HEK293 (cell line): Measurements from ENCODE around the gene GRM4.

ENCODE experiments used
- EGR2 ChIP-seq: fragments of 450-650 bp; formaldehyde crosslinking; IDR thresholded peaks from 2 replicates; pipeline ENCODE4 v1.5.1; 2016; ENCODE audit warnings: low read depth, missing biosample characterization, missing genetic modification characterization
- HOXA7 ChIP-seq: sonication (generic); formaldehyde crosslinking; IDR thresholded peaks from 2 replicates; pipeline ENCODE4 v1.8.1; 2022; ENCODE audit warnings: missing genetic modification reagents, borderline replicate concordance
- KLF8 ChIP-seq: fragments of 450-650 bp; formaldehyde crosslinking; IDR thresholded peaks from 2 replicates; pipeline ENCODE4 v1.5.1; 2016; ENCODE audit warnings: missing biosample characterization, missing genetic modification characterization
- MEIS1 ChIP-seq: sonication (generic); formaldehyde crosslinking; IDR thresholded peaks from 2 replicates; pipeline ENCODE4 v1.8.1; 2022; ENCODE audit warnings: missing genetic modification reagents, mild to moderate bottlenecking, borderline replicate concordance
- SP3 ChIP-seq: fragments of 450-650 bp; formaldehyde crosslinking; IDR thresholded peaks from 2 replicates; pipeline ENCODE4 v1.5.1; 2016; ENCODE audit warnings: missing biosample characterization, missing genetic modification characterization
- YY1 ChIP-seq: fragments of 450-650 bp; formaldehyde crosslinking; IDR thresholded peaks from 2 replicates; pipeline ENCODE4 v1.5.1; 2018; ENCODE audit warnings: missing biosample characterization, missing genetic modification characterization
- ZBTB17 ChIP-seq: fragments of 450-650 bp; formaldehyde crosslinking; IDR thresholded peaks from 2 replicates; pipeline ENCODE4 v1.5.1; 2016; ENCODE audit warnings: missing biosample characterization, missing genetic modification characterization
- ZBTB7A ChIP-seq: fragments of 450-650 bp; formaldehyde crosslinking; IDR thresholded peaks from 2 replicates; pipeline ENCODE4 v1.5.1; 2016; ENCODE audit warnings: low read depth, missing biosample characterization, missing genetic modification characterization
- ZEB2 ChIP-seq: fragments of 450-650 bp; formaldehyde crosslinking; IDR thresholded peaks from 2 replicates; pipeline ENCODE4 v1.5.1; 2016; ENCODE audit warnings: missing biosample characterization, missing genetic modification characterization
- ZFP69B ChIP-seq: fragments of 450-650 bp; formaldehyde crosslinking; IDR thresholded peaks from 2 replicates; pipeline ENCODE4 v1.5.1; 2016; ENCODE audit warnings: missing biosample characterization, missing genetic modification characterization
- ZNF132 ChIP-seq: fragments of 450-650 bp; formaldehyde crosslinking; IDR thresholded peaks from 2 replicates; pipeline ENCODE4 v1.5.1; 2017; ENCODE audit warnings: missing biosample characterization, missing genetic modification characterization, borderline replicate concordance
- ZNF138 ChIP-seq: fragments of 450-650 bp; formaldehyde crosslinking; IDR thresholded peaks from 2 replicates; pipeline ENCODE4 v1.5.1; 2016; ENCODE audit warnings: missing biosample characterization, missing genetic modification characterization, borderline replicate concordance
- ZNF157 ChIP-seq: fragments of 450-650 bp; formaldehyde crosslinking; IDR thresholded peaks from 2 replicates; pipeline ENCODE4 v1.5.1; 2016; ENCODE audit warnings: missing biosample characterization, missing genetic modification characterization
- ZNF174 ChIP-seq: fragments of 450-650 bp; formaldehyde crosslinking; IDR thresholded peaks from 2 replicates; pipeline ENCODE4 v1.5.0; 2017; ENCODE audit warnings: missing biosample characterization, mild to moderate bottlenecking, missing genetic modification characterization
- ZNF175 ChIP-seq: fragments of 450-650 bp; formaldehyde crosslinking; IDR thresholded peaks from 2 replicates; pipeline ENCODE4 v1.5.1; 2016; ENCODE audit warnings: missing biosample characterization, missing genetic modification characterization
- ZNF341 ChIP-seq: fragments of 450-650 bp; formaldehyde crosslinking; IDR thresholded peaks from 2 replicates; pipeline ENCODE4; 2016; ENCODE audit warnings: low read depth, missing biosample characterization, missing genetic modification characterization
- ZNF394 ChIP-seq: fragments of 450-650 bp; formaldehyde crosslinking; IDR thresholded peaks from 2 replicates; pipeline ENCODE4 v1.5.1; 2016; ENCODE audit warnings: missing biosample characterization, missing genetic modification characterization, mild to moderate bottlenecking, moderate library complexity, borderline replicate concordance
- ZNF792 ChIP-seq: fragments of 450-650 bp; formaldehyde crosslinking; IDR thresholded peaks from 2 replicates; pipeline ENCODE4 v1.5.1; 2016; ENCODE audit warnings: missing biosample characterization, missing genetic modification characterization
- TF ChIP-seq, protein P1 (sequence below): fragments of 450-650 bp; formaldehyde crosslinking; IDR thresholded peaks from 2 replicates; pipeline ENCODE4 v1.5.1; 2016; ENCODE audit warnings: missing biosample characterization, missing genetic modification characterization
- TF ChIP-seq, protein P2 (sequence below): fragments of 450-650 bp; formaldehyde crosslinking; conservative IDR thresholded peaks from 2 replicates; pipeline ENCODE4 v1.5.1; 2016; ENCODE audit warnings: low read depth, missing biosample characterization, missing genetic modification characterization
- TF ChIP-seq, protein P3 (sequence below): fragments of 450-650 bp; formaldehyde crosslinking; IDR thresholded peaks from 2 replicates; pipeline ENCODE4 v1.5.1; 2016; ENCODE audit warnings: missing biosample characterization, missing genetic modification characterization
- TF ChIP-seq, protein P4 (sequence below): fragments of 450-650 bp; formaldehyde crosslinking; IDR thresholded peaks from 2 replicates; pipeline ENCODE4 v1.5.1; 2016; ENCODE audit warnings: missing biosample characterization, missing genetic modification characterization
- TF ChIP-seq, protein P5 (sequence below): fragments of 450-650 bp; formaldehyde crosslinking; IDR thresholded peaks from 2 replicates; pipeline ENCODE4 v1.5.1; 2017; ENCODE audit warnings: missing biosample characterization, missing genetic modification characterization
- TF ChIP-seq, protein P6 (sequence below): fragments of 450-650 bp; formaldehyde crosslinking; IDR thresholded peaks from 2 replicates; pipeline ENCODE4 v1.5.1; 2017; ENCODE audit warnings: missing biosample characterization, missing genetic modification characterization
- TF ChIP-seq, protein P7 (sequence below): fragments of 450-650 bp; formaldehyde crosslinking; optimal IDR thresholded peaks from 2 replicates; pipeline ENCODE3; 2016; ENCODE audit warnings: missing biosample characterization, mild to moderate bottlenecking, missing genetic modification characterization

GRM4 gene

DNA sequence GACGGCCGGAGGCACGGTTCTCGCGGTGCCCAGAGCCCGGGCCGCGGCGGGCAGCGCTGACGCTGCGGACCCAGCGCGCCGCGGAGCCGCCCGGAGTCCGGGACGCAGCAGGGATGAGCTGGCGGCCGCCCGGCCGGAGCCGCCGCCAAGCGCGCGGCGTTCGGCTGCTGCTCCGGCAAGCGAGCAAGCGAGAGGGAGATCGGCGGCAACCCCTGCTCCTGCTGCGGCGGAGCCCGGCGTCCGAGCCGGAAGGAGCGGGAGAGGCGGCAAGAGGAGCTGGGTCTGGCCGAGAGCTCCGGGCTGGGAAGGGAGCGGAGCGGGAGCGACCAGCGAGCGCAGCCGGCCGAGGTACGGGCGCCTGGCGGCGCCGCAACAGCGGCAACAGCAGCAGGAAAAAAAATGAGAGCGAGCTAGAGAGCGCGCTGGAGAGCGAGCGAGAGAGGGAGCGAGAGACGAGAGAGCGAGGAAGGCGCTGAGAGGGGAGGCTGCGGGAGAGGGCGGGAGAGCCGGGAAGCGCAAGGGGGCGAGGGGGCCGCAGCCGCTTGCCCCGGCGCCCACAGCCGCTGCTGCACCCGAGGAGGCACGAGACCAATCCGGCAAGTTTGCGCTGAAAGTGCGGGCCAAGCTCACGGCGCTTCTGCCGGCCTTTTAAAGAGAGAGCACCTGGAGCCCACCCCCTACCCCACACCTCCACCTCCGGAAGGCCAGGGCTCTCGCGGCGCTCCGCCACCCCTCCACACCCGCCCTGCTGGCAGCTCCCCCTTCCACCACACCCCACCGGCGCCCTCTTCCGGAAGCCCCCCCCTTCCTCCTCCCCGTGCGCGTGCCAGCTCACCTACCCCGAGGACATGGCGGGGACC lies 496 bp downstream of the GRM4 start (continued):
- TF ChIP-seq, protein P1, sequence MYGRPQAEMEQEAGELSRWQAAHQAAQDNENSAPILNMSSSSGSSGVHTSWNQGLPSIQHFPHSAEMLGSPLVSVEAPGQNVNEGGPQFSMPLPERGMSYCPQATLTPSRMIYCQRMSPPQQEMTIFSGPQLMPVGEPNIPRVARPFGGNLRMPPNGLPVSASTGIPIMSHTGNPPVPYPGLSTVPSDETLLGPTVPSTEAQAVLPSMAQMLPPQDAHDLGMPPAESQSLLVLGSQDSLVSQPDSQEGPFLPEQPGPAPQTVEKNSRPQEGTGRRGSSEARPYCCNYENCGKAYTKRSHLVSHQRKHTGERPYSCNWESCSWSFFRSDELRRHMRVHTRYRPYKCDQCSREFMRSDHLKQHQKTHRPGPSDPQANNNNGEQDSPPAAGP (tag by site-specific recombination) = no peak
- TF ChIP-seq KLF8 (tag by site-specific recombination) (0 out of 2 replicates have a peak, but pooled peaks have one; percentile 23), ZNF174 (tag by site-specific recombination) (no peak), ZBTB7A (tag by site-specific recombination) (peak; percentile 46; the same call in 1 of the 2 replicates), ZEB2 (peak; percentile 41; the same call in 1 of the 2 replicates), HOXA7 (CRISPR knock-in tag) (no peak), ZNF138 (tag by site-specific recombination) (no peak), YY1 (tag by site-specific recombination) (no peak), ZNF157 (tag by site-specific recombination) (no peak), MEIS1 (CRISPR knock-in tag) (no peak; the same call in 1 of the 2 replicates), ZNF394 (tag by site-specific recombination) (no peak; the same call in 1 of the 2 replicates), ZFP69B (tag by site-specific recombination) (0 out of 2 replicates have a peak, but pooled peaks have one; percentile 13), ZNF175 (tag by site-specific recombination) (no peak), EGR2 (tag by site-specific recombination) (peak; percentile 51; the same call in 1 of the 2 replicates), ZNF792 (no peak), ZBTB17 (tag by site-specific recombination) (peak; percentile 84), SP3 (tag by site-specific recombination) (0 out of 2 replicates have a peak, but pooled peaks have one; percentile 33), ZNF341 (tag by site-specific recombination) (peak; percentile 90), ZNF132 (tag by site-specific recombination) (no peak)
- TF ChIP-seq, protein P2, sequence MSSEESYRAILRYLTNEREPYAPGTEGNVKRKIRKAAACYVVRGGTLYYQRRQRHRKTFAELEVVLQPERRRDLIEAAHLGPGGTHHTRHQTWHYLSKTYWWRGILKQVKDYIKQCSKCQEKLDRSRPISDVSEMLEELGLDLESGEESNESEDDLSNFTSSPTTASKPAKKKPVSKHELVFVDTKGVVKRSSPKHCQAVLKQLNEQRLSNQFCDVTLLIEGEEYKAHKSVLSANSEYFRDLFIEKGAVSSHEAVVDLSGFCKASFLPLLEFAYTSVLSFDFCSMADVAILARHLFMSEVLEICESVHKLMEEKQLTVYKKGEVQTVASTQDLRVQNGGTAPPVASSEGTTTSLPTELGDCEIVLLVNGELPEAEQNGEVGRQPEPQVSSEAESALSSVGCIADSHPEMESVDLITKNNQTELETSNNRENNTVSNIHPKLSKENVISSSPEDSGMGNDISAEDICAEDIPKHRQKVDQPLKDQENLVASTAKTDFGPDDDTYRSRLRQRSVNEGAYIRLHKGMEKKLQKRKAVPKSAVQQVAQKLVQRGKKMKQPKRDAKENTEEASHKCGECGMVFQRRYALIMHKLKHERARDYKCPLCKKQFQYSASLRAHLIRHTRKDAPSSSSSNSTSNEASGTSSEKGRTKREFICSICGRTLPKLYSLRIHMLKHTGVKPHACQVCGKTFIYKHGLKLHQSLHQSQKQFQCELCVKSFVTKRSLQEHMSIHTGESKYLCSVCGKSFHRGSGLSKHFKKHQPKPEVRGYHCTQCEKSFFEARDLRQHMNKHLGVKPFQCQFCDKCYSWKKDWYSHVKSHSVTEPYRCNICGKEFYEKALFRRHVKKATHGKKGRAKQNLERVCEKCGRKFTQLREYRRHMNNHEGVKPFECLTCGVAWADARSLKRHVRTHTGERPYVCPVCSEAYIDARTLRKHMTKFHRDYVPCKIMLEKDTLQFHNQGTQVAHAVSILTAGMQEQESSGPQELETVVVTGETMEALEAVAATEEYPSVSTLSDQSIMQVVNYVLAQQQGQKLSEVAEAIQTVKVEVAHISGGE = peak; percentile 46
- TF ChIP-seq, protein P3, sequence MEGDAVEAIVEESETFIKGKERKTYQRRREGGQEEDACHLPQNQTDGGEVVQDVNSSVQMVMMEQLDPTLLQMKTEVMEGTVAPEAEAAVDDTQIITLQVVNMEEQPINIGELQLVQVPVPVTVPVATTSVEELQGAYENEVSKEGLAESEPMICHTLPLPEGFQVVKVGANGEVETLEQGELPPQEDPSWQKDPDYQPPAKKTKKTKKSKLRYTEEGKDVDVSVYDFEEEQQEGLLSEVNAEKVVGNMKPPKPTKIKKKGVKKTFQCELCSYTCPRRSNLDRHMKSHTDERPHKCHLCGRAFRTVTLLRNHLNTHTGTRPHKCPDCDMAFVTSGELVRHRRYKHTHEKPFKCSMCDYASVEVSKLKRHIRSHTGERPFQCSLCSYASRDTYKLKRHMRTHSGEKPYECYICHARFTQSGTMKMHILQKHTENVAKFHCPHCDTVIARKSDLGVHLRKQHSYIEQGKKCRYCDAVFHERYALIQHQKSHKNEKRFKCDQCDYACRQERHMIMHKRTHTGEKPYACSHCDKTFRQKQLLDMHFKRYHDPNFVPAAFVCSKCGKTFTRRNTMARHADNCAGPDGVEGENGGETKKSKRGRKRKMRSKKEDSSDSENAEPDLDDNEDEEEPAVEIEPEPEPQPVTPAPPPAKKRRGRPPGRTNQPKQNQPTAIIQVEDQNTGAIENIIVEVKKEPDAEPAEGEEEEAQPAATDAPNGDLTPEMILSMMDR (tag by site-specific recombination) = peak; percentile 73
- TF ChIP-seq, protein P4, sequence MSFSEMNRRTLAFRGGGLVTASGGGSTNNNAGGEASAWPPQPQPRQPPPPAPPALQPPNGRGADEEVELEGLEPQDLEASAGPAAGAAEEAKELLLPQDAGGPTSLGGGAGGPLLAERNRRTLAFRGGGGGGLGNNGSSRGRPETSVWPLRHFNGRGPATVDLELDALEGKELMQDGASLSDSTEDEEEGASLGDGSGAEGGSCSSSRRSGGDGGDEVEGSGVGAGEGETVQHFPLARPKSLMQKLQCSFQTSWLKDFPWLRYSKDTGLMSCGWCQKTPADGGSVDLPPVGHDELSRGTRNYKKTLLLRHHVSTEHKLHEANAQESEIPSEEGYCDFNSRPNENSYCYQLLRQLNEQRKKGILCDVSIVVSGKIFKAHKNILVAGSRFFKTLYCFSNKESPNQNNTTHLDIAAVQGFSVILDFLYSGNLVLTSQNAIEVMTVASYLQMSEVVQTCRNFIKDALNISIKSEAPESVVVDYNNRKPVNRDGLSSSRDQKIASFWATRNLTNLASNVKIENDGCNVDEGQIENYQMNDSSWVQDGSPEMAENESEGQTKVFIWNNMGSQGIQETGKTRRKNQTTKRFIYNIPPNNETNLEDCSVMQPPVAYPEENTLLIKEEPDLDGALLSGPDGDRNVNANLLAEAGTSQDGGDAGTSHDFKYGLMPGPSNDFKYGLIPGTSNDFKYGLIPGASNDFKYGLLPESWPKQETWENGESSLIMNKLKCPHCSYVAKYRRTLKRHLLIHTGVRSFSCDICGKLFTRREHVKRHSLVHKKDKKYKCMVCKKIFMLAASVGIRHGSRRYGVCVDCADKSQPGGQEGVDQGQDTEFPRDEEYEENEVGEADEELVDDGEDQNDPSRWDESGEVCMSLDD (tag by site-specific recombination) = peak; percentile 13
- TF ChIP-seq, protein P5, sequence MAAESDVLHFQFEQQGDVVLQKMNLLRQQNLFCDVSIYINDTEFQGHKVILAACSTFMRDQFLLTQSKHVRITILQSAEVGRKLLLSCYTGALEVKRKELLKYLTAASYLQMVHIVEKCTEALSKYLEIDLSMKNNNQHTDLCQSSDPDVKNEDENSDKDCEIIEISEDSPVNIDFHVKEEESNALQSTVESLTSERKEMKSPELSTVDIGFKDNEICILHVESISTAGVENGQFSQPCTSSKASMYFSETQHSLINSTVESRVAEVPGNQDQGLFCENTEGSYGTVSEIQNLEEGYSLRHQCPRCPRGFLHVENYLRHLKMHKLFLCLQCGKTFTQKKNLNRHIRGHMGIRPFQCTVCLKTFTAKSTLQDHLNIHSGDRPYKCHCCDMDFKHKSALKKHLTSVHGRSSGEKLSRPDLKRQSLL = peak; percentile 69; the same call in 1 of the 2 replicates
- TF ChIP-seq, protein P6, sequence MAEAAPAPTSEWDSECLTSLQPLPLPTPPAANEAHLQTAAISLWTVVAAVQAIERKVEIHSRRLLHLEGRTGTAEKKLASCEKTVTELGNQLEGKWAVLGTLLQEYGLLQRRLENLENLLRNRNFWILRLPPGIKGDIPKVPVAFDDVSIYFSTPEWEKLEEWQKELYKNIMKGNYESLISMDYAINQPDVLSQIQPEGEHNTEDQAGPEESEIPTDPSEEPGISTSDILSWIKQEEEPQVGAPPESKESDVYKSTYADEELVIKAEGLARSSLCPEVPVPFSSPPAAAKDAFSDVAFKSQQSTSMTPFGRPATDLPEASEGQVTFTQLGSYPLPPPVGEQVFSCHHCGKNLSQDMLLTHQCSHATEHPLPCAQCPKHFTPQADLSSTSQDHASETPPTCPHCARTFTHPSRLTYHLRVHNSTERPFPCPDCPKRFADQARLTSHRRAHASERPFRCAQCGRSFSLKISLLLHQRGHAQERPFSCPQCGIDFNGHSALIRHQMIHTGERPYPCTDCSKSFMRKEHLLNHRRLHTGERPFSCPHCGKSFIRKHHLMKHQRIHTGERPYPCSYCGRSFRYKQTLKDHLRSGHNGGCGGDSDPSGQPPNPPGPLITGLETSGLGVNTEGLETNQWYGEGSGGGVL = peak; percentile 88
- TF ChIP-seq, protein P7, sequence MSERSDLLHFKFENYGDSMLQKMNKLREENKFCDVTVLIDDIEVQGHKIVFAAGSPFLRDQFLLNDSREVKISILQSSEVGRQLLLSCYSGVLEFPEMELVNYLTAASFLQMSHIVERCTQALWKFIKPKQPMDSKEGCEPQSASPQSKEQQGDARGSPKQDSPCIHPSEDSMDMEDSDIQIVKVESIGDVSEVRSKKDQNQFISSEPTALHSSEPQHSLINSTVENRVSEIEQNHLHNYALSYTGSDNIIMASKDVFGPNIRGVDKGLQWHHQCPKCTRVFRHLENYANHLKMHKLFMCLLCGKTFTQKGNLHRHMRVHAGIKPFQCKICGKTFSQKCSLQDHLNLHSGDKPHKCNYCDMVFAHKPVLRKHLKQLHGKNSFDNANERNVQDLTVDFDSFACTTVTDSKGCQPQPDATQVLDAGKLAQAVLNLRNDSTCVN (tag by site-specific recombination) = peak; percentile 83
